CD1c-positive myeloid dendritic cell (primary cell): Measurements from ENCODE around the gene FAM222B.
A peak's percentile ranks its signal among the peaks of the same experiment; 100 is the strongest.
"Not testable (repeated sequence)": the region's sequence is repeated elsewhere in the genome, so short reads cannot be mapped to it uniquely, and the experiment has no call there.

Experiments used
- DNase-seq: peaks from one replicate; pipeline ENCODE4 v3.0.0-alpha.2; 2016; ENCODE audit errors: extremely low spot score

The FAM222B gene

GRCh38 chr17:28842282-28843012, at the start of gene FAM222B:
Gene FAM222B, minus strand, starts transcription at chr17:28842790. Its CDS starts 76,123 bp downstream, at chr17:28766667.
- peak; percentile 94 for DNase-seq

GRCh38 chr17:28892024-28892423, 49.4 kb upstream of the FAM222B start:
- DNase-seq, result no peak

- no peak for DNase-seq
Measured at GRCh38 chr17:28891201-28891600, 48.6 kb upstream of the FAM222B start.

- DNase-seq, result peak; percentile 41
Measured at GRCh38 chr17:28889996-28890395, 47.4 kb upstream of the FAM222B start.

GRCh38 chr17:28888832-28889231, 46.2 kb upstream of the FAM222B start:
- no peak for DNase-seq

- DNase-seq, result no peak
Measured at GRCh38 chr17:28887871-28888471, 45.4 kb upstream of the FAM222B start.

- no peak for DNase-seq
Measured at GRCh38 chr17:28885951-28886350, 43.4 kb upstream of the FAM222B start.

- no peak for DNase-seq
Measured at GRCh38 chr17:28885363-28885762, 42.8 kb upstream of the FAM222B start.

GRCh38 chr17:28883967-28884702, 41.5 kb upstream of the FAM222B start:
- no peak for DNase-seq

- no peak for DNase-seq
Measured at GRCh38 chr17:28882154-28882895, 39.7 kb upstream of the FAM222B start.

- no peak for DNase-seq
Measured at GRCh38 chr17:28881533-28882056, 39.0 kb upstream of the FAM222B start.

GRCh38 chr17:28880572-28880945, 38.0 kb upstream of the FAM222B start:
- no peak for DNase-seq

GRCh38 chr17:28879886-28880571, 37.4 kb upstream of the FAM222B start:
- DNase-seq, result no peak

- DNase-seq, result no peak
Measured at GRCh38 chr17:28878981-28879380, 36.4 kb upstream of the FAM222B start.

GRCh38 chr17:28878158-28878910, 35.7 kb upstream of the FAM222B start:
- no peak for DNase-seq

GRCh38 chr17:28877150-28877711, 34.6 kb upstream of the FAM222B start:
- not testable (repeated sequence) for DNase-seq

- no peak for DNase-seq
Measured at GRCh38 chr17:28875848-28876550, 33.4 kb upstream of the FAM222B start.

GRCh38 chr17:28874750-28875149, 32.2 kb upstream of the FAM222B start:
- DNase-seq, result no peak

- DNase-seq, result no peak
Measured at GRCh38 chr17:28873839-28874238, 31.2 kb upstream of the FAM222B start.
